ENCODE measurements around the gene UIMC1. TPM values are rescaled to one million over a fixed set of nuclear protein-coding genes. Genes with fewer than 3 reads are reported as not detected.

The UIMC1 gene
- total RNA-seq, 1 donor from 2014 or later: 67.7 TPM

- Mint-ChIP-seq H3K4me3 (peak overlapping the region; percentile 43), H3K9me3 (no peaks in the 10 kb centered on the region), H3K36me3 (no peaks in the 10 kb centered on the region), H3K27me3 (ENCODE audit: insufficient read depth, low read depth) (peaks cover 7% of the 10 kb centered on the region), H3K4me1 (peaks cover 27% of the 10 kb centered on the region), H3K27ac (peak overlapping the region; percentile 86)
- peak; percentile 20 for DNase-seq (ENCODE audit: low spot score)
- H3K36me3 ChIP-seq: no peaks in the 10 kb centered on the region
- H3K9ac ChIP-seq: no peak overlapping the region
- peaks cover 15% of the 10 kb centered on the region for H3K4me1 ChIP-seq
- no peaks in the 10 kb centered on the region for H4K20me1 ChIP-seq (ENCODE audit: low read depth)
- H3F3A ChIP-seq (ENCODE audit: low read depth): peaks cover 28% of the 10 kb centered on the region
- TF ChIP-seq CTCF (IDR thresholded peaks at IDR 0.05) (no peak), EZH2phosphoT487 (IDR thresholded peaks at IDR 0.05) (no peak), EZH2 (IDR thresholded peaks at IDR 0.05) (no peak)
- H3K9me3 ChIP-seq (ENCODE audit: low read depth): no peaks in the 10 kb centered on the region
- H3K27ac ChIP-seq: no peak overlapping the region
- H2AFZ ChIP-seq (replicated peaks): no peak overlapping the region
- peaks cover 11% of the 10 kb centered on the region for H3K79me2 ChIP-seq (ENCODE audit: low read depth)
- H3K4me3 ChIP-seq: no peak overlapping the region
- H3K27me3 ChIP-seq: no peaks in the 10 kb centered on the region
- H3K4me2 ChIP-seq: no peak overlapping the region
Observed at GRCh38 chr5:177018341-177018740, 11.8 kb upstream of the UIMC1 start.

DNA sequence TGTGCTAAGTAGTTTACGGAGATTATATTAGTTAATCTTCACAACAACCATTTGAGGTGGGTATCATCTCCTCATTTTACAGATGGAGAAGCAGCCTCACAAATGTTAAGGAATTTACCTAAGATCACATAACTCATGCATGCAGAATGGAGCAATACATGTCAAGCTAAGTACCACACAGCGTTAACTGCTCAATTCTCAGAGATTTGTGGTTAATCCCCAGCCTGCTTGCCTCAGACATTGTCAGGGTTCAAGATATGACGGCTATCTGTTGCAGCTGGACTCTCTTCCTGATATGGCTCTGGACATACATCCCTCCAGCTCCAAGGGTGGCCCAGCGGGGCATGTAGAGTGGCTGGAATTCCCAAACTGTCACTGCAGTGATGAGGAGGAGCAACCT, 8.6 kb upstream of the UIMC1 start:
- Mint-ChIP-seq H3K9me3 (no peaks in the 10 kb centered on the region), H3K36me3 (no peaks in the 10 kb centered on the region), H3K27ac (peak overlapping the region; percentile 57), H3K4me3 (no peak overlapping the region), H3K27me3 (ENCODE audit: insufficient read depth, low read depth) (peaks cover 5% of the 10 kb centered on the region), H3K4me1 (peaks cover 13% of the 10 kb centered on the region)
- no peak overlapping the region for H3K4me3 ChIP-seq
- no peak overlapping the region for H3K4me2 ChIP-seq
- H3K27ac ChIP-seq: no peak overlapping the region
- no peaks in the 10 kb centered on the region for H3K9me3 ChIP-seq (ENCODE audit: low read depth)
- H4K20me1 ChIP-seq (ENCODE audit: low read depth): no peaks in the 10 kb centered on the region
- H3F3A ChIP-seq (ENCODE audit: low read depth): peaks cover 10% of the 10 kb centered on the region
- no peak overlapping the region for H3K9ac ChIP-seq
- H3K27me3 ChIP-seq: no peaks in the 10 kb centered on the region
- no peaks in the 10 kb centered on the region for H3K36me3 ChIP-seq
- no peaks in the 10 kb centered on the region for H3K79me2 ChIP-seq (ENCODE audit: low read depth)
- no peak for TF ChIP-seq EZH2phosphoT487 (IDR thresholded peaks at IDR 0.05)
- no peak for TF ChIP-seq EZH2 (IDR thresholded peaks at IDR 0.05)
- TF ChIP-seq CTCF (IDR thresholded peaks at IDR 0.05): no peak
- no peak overlapping the region for H2AFZ ChIP-seq (replicated peaks)
- no peak for DNase-seq (ENCODE audit: low spot score)
- H3K4me1 ChIP-seq: peaks cover 8% of the 10 kb centered on the region

- H3K4me2 ChIP-seq: no peak overlapping the region
- H2AFZ ChIP-seq (replicated peaks): no peak overlapping the region
- Mint-ChIP-seq H3K4me1 (peaks cover 9% of the 10 kb centered on the region), H3K27me3 (ENCODE audit: insufficient read depth, low read depth) (no peaks in the 10 kb centered on the region), H3K4me3 (no peak overlapping the region), H3K9me3 (no peaks in the 10 kb centered on the region), H3K36me3 (no peaks in the 10 kb centered on the region), H3K27ac (no peak overlapping the region)
- no peak for DNase-seq (ENCODE audit: low spot score)
- no peaks in the 10 kb centered on the region for H3K9me3 ChIP-seq (ENCODE audit: low read depth)
- peaks cover 3% of the 10 kb centered on the region for H3K4me1 ChIP-seq
- H3K27me3 ChIP-seq: no peaks in the 10 kb centered on the region
- H3K4me3 ChIP-seq: no peak overlapping the region
- H3K27ac ChIP-seq: no peak overlapping the region
- H3F3A ChIP-seq (ENCODE audit: low read depth): peaks cover 31% of the 10 kb centered on the region
- H3K79me2 ChIP-seq (ENCODE audit: low read depth): peaks cover 10% of the 10 kb centered on the region
- no peak overlapping the region for H3K9ac ChIP-seq
- peaks cover 6% of the 10 kb centered on the region for H4K20me1 ChIP-seq (ENCODE audit: low read depth)
- H3K36me3 ChIP-seq: no peaks in the 10 kb centered on the region
- TF ChIP-seq CTCF (IDR thresholded peaks at IDR 0.05): no peak
- no peak for TF ChIP-seq EZH2phosphoT487 (IDR thresholded peaks at IDR 0.05)
Observed at GRCh38 chr5:177010153-177010552, 3.6 kb upstream of the UIMC1 start.
